ENCODE measurements around the gene MMP10.

MMP10 gene

DNA sequence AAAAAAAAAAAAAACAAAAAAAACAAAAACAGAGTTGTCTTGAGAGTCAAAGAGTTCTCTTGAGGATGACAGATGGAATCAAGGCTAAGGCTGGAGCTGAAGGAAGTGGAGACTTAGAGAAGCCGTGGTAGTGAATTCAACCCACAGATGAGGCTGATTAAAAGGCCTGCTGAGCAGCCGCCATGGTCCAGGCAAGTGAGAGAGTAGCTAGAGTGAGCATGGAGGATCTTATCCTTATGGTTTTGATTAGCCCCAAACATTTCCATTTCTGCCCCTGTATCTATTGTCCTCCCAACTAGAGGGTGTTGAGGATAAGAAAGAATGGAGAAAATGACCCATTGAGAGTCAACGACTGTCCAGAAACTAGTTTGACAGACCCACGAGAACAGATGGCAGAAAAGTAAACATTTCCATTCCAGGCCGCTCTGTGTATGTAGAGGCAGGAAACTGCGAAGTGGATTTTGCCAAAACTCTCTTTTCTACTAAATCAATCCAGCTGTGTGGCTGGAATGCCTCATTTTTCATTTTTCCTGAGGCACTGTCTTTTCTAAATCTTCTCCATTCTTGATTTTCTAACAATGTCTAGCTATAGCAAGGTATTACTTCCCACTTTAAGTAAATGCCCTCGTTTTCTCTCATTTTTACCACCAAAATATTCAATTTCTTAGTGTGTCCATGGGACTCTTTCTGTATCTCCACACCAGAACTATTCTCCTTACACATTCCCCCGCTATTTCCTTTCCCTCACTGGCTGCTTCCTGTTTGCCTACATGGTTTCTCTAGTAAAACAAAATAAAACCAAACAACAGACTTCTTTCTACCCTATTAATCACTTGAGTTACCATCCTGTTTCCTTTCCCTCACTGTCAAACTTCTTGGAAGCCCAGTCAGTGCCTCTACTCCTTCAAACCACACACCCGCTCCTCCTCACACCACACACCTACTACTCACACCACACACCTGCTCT is 50.3 kb downstream of the MMP10 start:
- in situ Hi-C loops (cut with HindIII; ENCODE audit: low sequenced_read_pairs): no loop called here

GRCh38 chr11:102727890-102728289 is 52.5 kb downstream of the MMP10 start:
- in situ Hi-C loops (cut with HindIII; ENCODE audit: low sequenced_read_pairs): no loop called here

- in situ Hi-C loops (cut with HindIII; ENCODE audit: low sequenced_read_pairs): no loop called here
These were observed 55.4 kb downstream of the MMP10 start, which contains the start of gene MMP8 for GRCh38 chr11:102724904-102725500. TSS of gene MMP8 (minus strand) at chr11:102724954. CDS start at chr11:102724855, 99 bp downstream.

DNA sequence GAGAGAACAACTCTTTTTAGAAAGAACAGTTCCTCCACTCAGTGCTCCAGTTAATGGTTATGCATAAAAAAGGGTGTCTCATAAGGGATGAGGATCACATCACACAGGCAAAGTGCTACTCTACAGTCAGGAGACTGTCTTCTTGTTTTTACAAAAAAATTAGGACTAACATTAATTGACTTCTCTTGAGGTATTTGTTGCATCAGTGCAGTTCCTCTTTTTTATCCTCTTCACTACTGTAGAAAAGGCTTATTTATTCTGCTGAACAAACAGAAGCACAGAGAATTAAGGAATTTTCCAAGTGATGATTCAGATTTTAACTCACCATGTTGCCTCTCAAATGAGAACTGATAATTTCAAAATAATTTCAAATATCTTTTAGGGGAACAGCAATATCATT is 57.6 kb downstream of the MMP10 start:
- in situ Hi-C loops (cut with HindIII; ENCODE audit: low sequenced_read_pairs): no loop called here
